A549 (cell line): ENCODE results near the gene TMEM18. TPM values are rescaled to one million over a fixed set of nuclear protein-coding genes. Genes with fewer than 3 reads are reported as not detected.

ENCODE experiments used
- ATAC-seq, 2 experiments: fragments of 200-7000 bp in 1 of 2; fragments of >200 bp in 1 of 2; cut with Nextera tagmentation in 1 of 2; cut with Tn5 transposase in 1 of 2; 3 replicates each; pipeline versions ENCODE4 v1.8.0 to v1.9.1; 2018 to 2020; ENCODE audit warnings: mild to moderate bottlenecking in 1 of 2, moderate library complexity in 1 of 2
- CTCF ChIA-PET: fragments of 300-600 bp; sonication (Branson Sonifier 250); formaldehyde crosslinking; extraction: SDS; loops from one replicate; lab custom pipeline; 2021; ENCODE audit warnings: antibody characterized with exemption, inconsistent platforms; lab: Yijun Ruan, JAX
- POLR2A ChIA-PET: fragments of 350-600 bp; formaldehyde crosslinking; extraction: SDS; loops from one replicate; lab custom pipeline; 2021; ENCODE audit warnings: antibody characterized with exemption, inconsistent platforms; lab: Yijun Ruan, JAX
- DNase-seq, 2 experiments: peaks; one replicate each; pipeline versions ENCODE4 v3.0.0 to v3.0.0-alpha.2; 2011 to 2016; ENCODE audit warnings: low read depth in 1 of 2, low spot score in 1 of 2
- FAIRE-seq: peaks from 2 replicates; lab custom pipeline; 2011; peaks lifted over from hg19 to GRCh38; lab: Jason Lieb, UNC
- H3K27ac ChIP-seq, 2 experiments: fragments of >200 bp; sonication (Bioruptor Twin); formaldehyde crosslinking; 3 replicates each; pipeline ENCODE4 v1.5.1; 2016 to 2017
- H3K4me1 ChIP-seq: fragments of >200 bp; sonication (Bioruptor Twin); formaldehyde crosslinking; 3 replicates; pipeline ENCODE4 v1.6.1; 2016
- H3K4me2 ChIP-seq: fragments of >200 bp; sonication (Bioruptor Twin); formaldehyde crosslinking; 3 replicates; pipeline ENCODE4 v1.6.1; 2016
- H3K4me3 ChIP-seq: fragments of >200 bp; sonication (Bioruptor Twin); formaldehyde crosslinking; 3 replicates; pipeline ENCODE4 v1.5.1; 2016
- H3K9me3 ChIP-seq: fragments of >200 bp; sonication (Bioruptor Twin); formaldehyde crosslinking; 3 replicates; pipeline ENCODE4 v1.6.1; 2016
- BCL3 ChIP-seq: fragments of >200 bp; sonication (Bioruptor Twin); formaldehyde crosslinking; IDR thresholded peaks from 3 replicates; pipeline ENCODE4 v1.6.1; 2016
- CHD2 ChIP-seq: fragments of 150-350 bp; IDR thresholded peaks from 2 replicates; pipeline ENCODE4 v1.6.1; 2014; ENCODE audit warnings: low read length; ENCODE audit not compliant: partially characterized antibody
- CTCF ChIP-seq: fragments of >200 bp; sonication (Bioruptor Twin); formaldehyde crosslinking; IDR thresholded peaks from 3 replicates; pipeline ENCODE4 v1.5.1; 2016
- E2F6 ChIP-seq: IDR thresholded peaks from 2 replicates; pipeline ENCODE4 v1.6.1; 2012; ENCODE audit warnings: low read depth, borderline replicate concordance
- EHF ChIP-seq: fragments of 250-450 bp; sonication (Bioruptor Pico); IDR thresholded peaks from 2 replicates; pipeline ENCODE4 v1.5.0; 2020; ENCODE audit warnings: mild to moderate bottlenecking
- ELK1 ChIP-seq: fragments of 150-350 bp; IDR thresholded peaks from 2 replicates; pipeline ENCODE4 v1.6.1; 2014; ENCODE audit warnings: low read depth, mild to moderate bottlenecking, low read length
- EP300 ChIP-seq, 2 experiments: fragments of >200 bp; sonication (Bioruptor Twin); formaldehyde crosslinking; IDR thresholded peaks; 2 replicates in 1 of 2; 3 replicates in 1 of 2; pipeline ENCODE4 v1.6.1; 2016 to 2017
- ESRRA ChIP-seq: fragments of 150-350 bp; IDR thresholded peaks from 2 replicates; pipeline ENCODE4 v1.6.1; 2014; ENCODE audit warnings: mild to moderate bottlenecking, low read length, borderline replicate concordance
- HDAC2 ChIP-seq: fragments of 200-600 bp; sonication (generic); IDR thresholded peaks from 2 replicates; pipeline ENCODE4 v1.6.1; 2016
- KDM1A ChIP-seq: fragments of 200-600 bp; sonication (generic); IDR thresholded peaks from 2 replicates; pipeline ENCODE4 v1.6.1; 2016; ENCODE audit warnings: low read depth, mild to moderate bottlenecking
- MAFK ChIP-seq: fragments of 450-650 bp; IDR thresholded peaks from 2 replicates; pipeline ENCODE4 v1.6.1; 2014; ENCODE audit not compliant: partially characterized antibody
- MYC ChIP-seq: IDR thresholded peaks from 2 replicates; pipeline ENCODE4 v1.6.1; 2012; ENCODE audit warnings: mild to moderate bottlenecking, inconsistent platforms, low read length, improper control_type of control experiment, borderline replicate concordance
- RAD21 ChIP-seq, 2 experiments: fragments of >200 bp in 1 of 2; sonication (Bioruptor Twin) in 1 of 2; formaldehyde crosslinking in 1 of 2; IDR thresholded peaks in 1 of 2; conservative IDR thresholded peaks in 1 of 2; 2 replicates in 1 of 2; 3 replicates in 1 of 2; pipeline ENCODE4 v1.6.1; 2012 to 2018; ENCODE audit warnings: inconsistent platforms in 1 of 2
- RARB ChIP-seq: fragments of 250-450 bp; sonication (Bioruptor Pico); IDR thresholded peaks from 2 replicates; pipeline ENCODE4 v1.8.0; 2021; ENCODE audit warnings: mild to moderate bottlenecking, moderate library complexity
- REST ChIP-seq: fragments of 200-600 bp; sonication (generic); IDR thresholded peaks from 2 replicates; pipeline ENCODE4 v1.6.1; 2016; ENCODE audit warnings: antibody characterized with exemption, mild to moderate bottlenecking, moderate library complexity
- RFX5 ChIP-seq: fragments of 450-650 bp; IDR thresholded peaks from 2 replicates; pipeline ENCODE4 v1.7.1; 2014; ENCODE audit warnings: antibody characterized with exemption, mild to moderate bottlenecking, moderate library complexity
- RNF2 ChIP-seq: fragments of 200-600 bp; sonication (generic); IDR thresholded peaks from 2 replicates; pipeline ENCODE4 v1.6.1; 2016; ENCODE audit warnings: low read depth, mild to moderate bottlenecking, antibody characterized with exemption, moderate library complexity, borderline replicate concordance
- USF2 ChIP-seq: fragments of 450-650 bp; IDR thresholded peaks from 2 replicates; pipeline ENCODE4 v1.6.1; 2014; ENCODE audit warnings: antibody characterized with exemption
- ZC3H11A ChIP-seq: fragments of 450-650 bp; IDR thresholded peaks from 2 replicates; pipeline ENCODE4 v1.6.1; 2014; ENCODE audit warnings: antibody characterized with exemption, mild to moderate bottlenecking
- ZFP36 ChIP-seq: fragments of 450-650 bp; IDR thresholded peaks from 2 replicates; pipeline ENCODE4 v1.6.1; 2014; ENCODE audit warnings: borderline replicate concordance; ENCODE audit not compliant: partially characterized antibody
- WGBS: methylation state at CpG from one replicate; pipeline ENCODE4 v1.1.6; 2017; ENCODE audit errors: missing lambda C conversion rate; 5-methylcytosine and 5-hydroxymethylcytosine counted together
- polyA plus RNA-seq, 4 experiments: library from polyadenylated mRNA; depleted of rRNA in 3 of 4; stranded (reverse); fragments of >200 nt; fragmentation: RNase III in 1 of 4; extraction: RNeasy Plus Mini Kit Qiagen cat#74134 plus additional on column Dnase treatment in 1 of 4; gene quantifications; 2 replicates in 3 of 4; 3 replicates in 1 of 4; pipeline ENCODE4 v1.2.3, GENCODE V29; 2011 to 2017

Gene TMEM18
- polyA plus RNA-seq, 2 of the 4 experiments (the other 2 are of a cell fraction), result 35.6 to 75.0 TPM

- CTCF ChIA-PET, result no interaction called here
- WGBS, result 2% methylated on average over 5 of the region's 5 CpGs
- no peak for FAIRE-seq
- DNase-seq, result no peak
- Histone ChIP-seq H3K4me1 (no peaks in the 10 kb centered on the region), H3K4me3 (no peak overlapping the region), H3K4me2 (no peak overlapping the region), H3K9me3 (no peaks in the 10 kb centered on the region; the same call in 2 of the 3 replicates), H3K27ac (no peak overlapping the region)
- TF ChIP-seq CTCF, result no peak
- TF ChIP-seq ELK1, result no peak
- TF ChIP-seq HDAC2, result no peak
- TF ChIP-seq RFX5, result no peak
- no peak for TF ChIP-seq KDM1A
- TF ChIP-seq ESRRA, result no peak
- TF ChIP-seq MYC, result no peak
- TF ChIP-seq EHF, result no peak
- TF ChIP-seq EP300 (IDR thresholded peaks at IDR 0.05), result no peak
- no peak for TF ChIP-seq REST
- TF ChIP-seq CHD2, result no peak
- no peak for TF ChIP-seq USF2
- TF ChIP-seq MAFK, result no peak
- no peak for TF ChIP-seq RARB (CRISPR knock-in tag)
- no peak for TF ChIP-seq RAD21 (conservative IDR thresholded peaks at IDR 0.05 in 1 of 2, IDR thresholded peaks at IDR 0.05 in 1 of 2)
- TF ChIP-seq RNF2, result no peak
- TF ChIP-seq ZC3H11A, result no peak
- TF ChIP-seq ZFP36, result no peak
- no peak for TF ChIP-seq BCL3
- TF ChIP-seq E2F6, result no peak
- no peak for ATAC-seq
- POLR2A ChIA-PET, result no interaction called here
Measured at GRCh38 chr2:644871-645270, 32.3 kb downstream of the TMEM18 start.
